Stimulated activated CD4-positive, alpha-beta T cell treated with anti-CD3 and anti-CD28 coated beads, Interleukin-4, amount 100 ng/mL, for 24 hours (primary cell): ENCODE measurements around the gene HNRNPA1L2.
"Not testable (repeated sequence)": the region's sequence is repeated elsewhere in the genome, so short reads cannot be mapped to it uniquely, and the experiment has no call there.

Source experiments
- DNase-seq: peaks from one replicate; pipeline ENCODE4 v3.0.0-alpha.2; 2020

HNRNPA1L2 gene

GRCh38 chr13:52642131-52642530 is at the start of gene HNRNPA1L2:
Gene HNRNPA1L2, plus strand, starts transcription at chr13:52642431. Its CDS starts 62 bp downstream, at chr13:52642493.
- no peak for DNase-seq

DNA sequence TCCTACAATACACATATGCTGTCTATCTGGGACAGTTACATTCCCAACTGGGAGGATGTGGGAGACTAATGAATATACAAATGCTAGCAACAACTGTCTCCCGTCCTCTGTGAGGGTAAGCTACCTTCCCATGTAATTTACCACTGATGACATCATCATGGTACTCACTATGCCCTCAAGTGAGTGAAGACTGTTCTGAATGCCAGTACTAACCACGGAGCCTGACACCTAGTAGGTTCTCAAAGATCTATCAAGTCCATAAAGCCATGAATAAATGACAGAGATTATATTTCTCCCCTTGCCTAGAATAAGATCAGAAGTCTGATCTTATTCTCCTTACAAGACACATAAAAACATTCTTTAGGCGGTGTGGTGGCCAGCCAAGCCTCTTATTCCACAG is 49.1 kb upstream of the HNRNPA1L2 start:
- DNase-seq = not testable (repeated sequence)

DNA sequence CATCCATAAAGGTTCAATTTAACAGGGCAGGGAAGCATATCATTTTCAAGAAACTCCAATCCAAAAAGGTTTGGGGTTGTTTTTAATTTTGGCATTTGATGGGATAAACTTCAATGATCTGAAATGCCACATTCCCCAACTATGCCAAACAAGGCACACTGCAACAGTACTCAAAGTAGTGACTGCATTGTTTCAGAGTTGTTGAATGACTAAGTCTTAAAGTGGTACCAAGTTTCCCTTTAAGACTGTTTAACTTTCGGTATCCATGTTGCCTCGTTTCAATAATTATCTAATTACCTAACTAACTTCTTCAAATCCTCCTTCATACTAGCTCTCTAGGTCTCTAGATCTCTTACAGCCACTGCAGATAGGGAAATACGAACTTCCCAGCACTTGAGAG is 48.4 kb upstream of the HNRNPA1L2 start:
- not testable (repeated sequence) for DNase-seq

- not testable (repeated sequence) for DNase-seq
Observed at GRCh38 chr13:52594295-52594694, 47.9 kb upstream of the HNRNPA1L2 start.

DNA sequence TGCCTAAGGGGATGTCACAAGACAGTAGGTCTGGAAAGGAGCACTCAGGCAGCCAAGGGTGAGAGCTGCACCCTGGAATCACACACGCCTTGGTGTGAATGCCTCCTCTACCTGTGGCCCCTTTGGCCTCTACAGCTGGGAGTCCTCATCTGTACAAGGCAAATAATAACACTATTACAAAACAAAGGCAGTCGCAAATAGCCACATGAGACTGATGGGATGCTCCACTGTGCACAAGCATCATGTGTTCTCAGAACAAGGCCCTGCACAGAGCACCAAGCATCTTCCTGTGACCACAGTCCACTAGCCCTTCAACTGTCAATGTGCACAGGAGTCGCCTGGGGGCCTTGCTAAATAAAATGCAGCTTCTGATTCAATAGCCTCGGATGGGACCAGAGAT is 44.6 kb upstream of the HNRNPA1L2 start:
- no peak for DNase-seq

DNA sequence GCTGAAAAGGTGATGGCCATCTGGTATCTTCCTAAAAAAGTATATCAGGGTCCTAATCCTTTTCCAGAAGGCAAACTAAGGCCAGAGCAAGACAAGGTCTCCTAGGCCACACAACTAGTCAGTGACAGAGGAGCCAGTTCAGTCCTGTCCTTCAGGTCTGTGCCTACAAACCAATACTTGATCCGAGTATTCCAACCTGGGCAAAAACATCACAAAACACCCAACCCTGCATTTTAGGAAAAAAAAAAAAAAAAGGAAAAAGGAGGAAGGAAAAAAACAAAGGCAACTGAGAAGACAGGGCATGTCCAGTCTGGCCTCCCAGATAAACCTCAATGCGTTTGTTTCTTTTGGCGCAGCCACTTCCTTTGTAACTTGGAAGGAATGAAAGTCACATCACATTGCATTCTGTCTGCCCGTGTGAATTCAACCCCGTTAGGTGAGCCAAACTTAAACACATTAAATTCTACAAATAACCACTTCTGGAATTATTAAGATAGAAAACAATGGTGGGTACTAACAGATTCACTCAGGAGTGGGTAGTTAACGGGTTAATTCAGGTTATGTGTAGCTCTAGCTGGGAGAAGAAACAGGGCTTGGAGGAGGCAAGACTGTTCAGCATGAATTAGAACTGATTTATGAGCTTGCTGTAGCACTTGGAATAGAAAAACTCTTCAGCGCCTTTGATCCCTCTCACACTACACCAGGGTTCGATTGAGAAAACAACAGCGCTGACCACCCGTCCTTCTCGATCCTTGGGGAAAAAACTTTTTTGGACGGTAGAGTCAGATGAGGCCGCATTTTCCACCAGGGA is 43.0 kb upstream of the HNRNPA1L2 start:
- DNase-seq = no peak

DNA sequence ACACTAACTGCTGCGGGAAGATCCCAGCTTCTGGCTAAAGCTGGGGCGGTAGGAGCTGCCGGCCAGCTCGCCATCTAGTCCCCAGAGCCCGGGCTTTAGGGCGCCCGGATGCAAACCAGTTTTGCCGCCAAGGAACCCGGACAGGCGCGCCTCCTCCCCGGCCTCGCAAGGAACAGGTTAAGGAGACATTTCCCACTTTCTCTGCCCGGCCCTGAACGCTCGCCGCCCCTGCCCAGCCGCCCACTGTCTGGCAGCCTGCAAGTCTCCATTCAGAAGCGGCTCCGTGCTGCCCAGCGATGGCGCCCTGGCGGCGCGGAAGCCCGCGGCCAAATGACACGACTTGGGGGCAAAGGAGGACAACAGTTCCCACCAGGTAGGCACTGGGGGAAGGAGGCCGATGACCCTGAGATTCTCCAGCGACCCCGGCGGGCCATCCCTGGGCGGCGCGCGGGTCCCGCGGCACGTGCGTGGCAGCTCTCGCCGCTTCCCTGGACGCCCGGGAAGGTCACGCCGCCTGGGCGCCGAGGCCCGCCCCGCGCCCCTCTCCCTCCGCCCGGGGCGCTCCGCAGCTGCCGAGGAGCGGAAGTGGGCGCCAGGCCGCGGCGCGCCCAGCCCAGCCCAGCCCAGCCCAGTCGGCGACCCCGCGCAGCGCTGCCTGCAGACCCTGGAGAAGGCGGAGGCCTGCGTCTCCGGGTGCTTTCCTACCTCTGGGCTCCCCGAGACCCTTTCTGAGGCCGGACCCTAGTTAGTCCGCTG is 42.2 kb upstream of the HNRNPA1L2 start:
- DNase-seq = no peak

- no peak for DNase-seq
Observed at GRCh38 chr13:52600666-52601065, 41.6 kb upstream of the HNRNPA1L2 start.

DNA sequence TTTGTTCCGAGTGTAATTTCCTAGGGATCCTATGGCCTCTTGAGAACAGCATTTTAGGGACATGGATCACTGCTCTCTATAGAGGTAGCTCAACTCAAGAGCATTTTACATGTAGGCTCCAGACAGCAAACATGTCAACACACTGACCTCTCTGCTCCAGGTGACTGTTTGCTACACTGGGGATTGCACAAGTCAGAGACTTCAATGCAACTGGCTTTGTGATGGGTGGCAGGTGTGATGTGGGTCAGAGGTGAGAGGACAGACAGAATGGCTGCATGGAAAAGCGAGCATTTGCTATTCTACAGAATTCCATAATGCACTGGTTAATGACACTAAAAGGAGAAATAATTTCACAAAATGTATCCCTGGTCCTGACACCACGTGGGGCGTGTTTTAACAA is 38.9 kb upstream of the HNRNPA1L2 start:
- not testable (repeated sequence) for DNase-seq

GRCh38 chr13:52606126-52606525 is 36.1 kb upstream of the HNRNPA1L2 start:
- not testable (repeated sequence) for DNase-seq

DNA sequence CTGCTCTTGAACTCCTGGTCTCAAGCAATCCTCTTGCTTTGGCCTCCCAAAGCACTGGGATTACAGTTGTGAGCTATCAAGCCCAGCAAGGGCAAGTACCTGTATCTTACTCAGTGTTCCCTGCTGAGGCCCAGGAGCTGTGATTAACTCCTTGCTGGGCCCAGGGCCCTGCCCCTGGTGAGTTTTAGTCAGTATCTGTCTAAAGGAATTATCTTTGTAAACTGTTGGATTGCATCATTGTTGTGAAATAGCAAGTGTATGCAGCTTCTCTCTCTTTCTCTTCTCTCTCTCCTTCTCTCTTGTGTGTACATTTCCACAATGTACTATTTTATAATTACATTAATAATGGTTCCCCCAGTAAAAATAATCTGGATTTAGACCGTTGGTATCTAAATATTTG is 35.4 kb upstream of the HNRNPA1L2 start:
- DNase-seq = not testable (repeated sequence)

GRCh38 chr13:52608184-52608583 is 34.0 kb upstream of the HNRNPA1L2 start:
- DNase-seq = not testable (repeated sequence)

- not testable (repeated sequence) for DNase-seq
Observed at GRCh38 chr13:52609013-52609606, 33.1 kb upstream of the HNRNPA1L2 start.

DNA sequence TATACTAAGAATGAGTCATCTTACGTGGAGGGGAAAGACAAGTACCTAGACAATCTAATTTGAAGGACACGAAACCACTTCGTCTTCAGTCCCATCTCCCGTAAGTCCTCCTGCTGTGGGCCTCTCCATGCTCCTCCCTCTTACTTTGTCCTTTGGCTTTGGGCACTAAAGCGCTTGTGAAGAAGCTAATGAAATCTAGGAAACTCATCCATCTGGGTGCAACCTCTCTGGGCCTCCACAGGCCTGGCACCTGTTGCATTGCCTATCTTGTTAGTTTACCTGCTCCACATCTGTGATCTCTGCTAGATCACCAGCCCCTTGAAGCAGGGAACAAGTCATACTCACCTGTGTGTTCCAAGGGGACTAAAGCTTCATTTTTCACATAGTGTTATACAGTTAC is 32.1 kb upstream of the HNRNPA1L2 start:
- DNase-seq = not testable (repeated sequence)

DNA sequence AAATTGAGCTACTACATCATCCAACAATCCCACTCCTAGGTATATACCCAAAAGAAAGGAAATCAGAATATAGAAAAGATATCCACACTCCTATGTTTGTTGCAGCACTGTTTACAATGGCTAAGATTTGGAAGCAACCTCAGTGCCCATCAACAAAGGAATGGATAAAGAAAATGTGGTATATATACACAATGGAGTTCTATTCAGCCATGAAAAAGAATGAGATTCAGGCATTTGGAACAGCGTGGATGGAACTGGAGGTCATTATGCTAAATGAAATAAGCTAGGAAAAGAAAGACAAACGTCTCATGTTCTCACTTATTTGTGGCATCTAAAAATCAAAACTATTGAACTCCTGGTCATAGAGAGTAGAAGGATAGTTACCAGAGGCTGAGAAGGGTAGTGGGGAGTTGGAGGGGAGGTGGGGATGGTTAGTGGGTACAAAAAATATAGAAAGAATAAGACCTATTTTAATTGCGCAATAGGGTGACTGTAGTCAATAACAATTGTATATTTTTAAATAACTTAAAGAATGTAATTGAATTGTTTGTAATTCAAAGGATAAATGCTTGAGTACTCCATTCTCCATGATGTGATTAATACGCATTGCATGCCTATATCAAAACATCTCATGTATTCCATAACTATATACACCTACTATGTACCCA is 27.0 kb upstream of the HNRNPA1L2 start:
- DNase-seq = no peak

DNA sequence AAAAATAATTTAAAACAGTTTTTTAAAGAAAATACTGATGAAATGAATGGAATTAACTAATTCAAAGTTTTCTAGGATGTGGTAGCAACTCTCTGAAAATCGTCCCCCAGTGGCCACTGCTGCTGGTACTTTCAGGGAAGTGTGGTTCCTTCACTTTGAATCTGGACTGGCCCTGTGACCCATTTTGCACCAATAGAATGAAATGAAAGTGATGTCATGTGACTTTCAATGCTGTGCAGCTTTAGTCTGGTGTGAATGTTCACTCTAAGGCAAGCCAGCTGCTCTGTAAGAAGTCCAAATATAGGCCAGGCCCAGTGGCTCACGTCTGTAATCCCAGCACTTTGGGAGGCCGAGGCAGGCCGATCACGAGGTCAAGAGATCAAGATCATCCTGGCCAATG is 26.4 kb upstream of the HNRNPA1L2 start:
- no peak for DNase-seq

DNA sequence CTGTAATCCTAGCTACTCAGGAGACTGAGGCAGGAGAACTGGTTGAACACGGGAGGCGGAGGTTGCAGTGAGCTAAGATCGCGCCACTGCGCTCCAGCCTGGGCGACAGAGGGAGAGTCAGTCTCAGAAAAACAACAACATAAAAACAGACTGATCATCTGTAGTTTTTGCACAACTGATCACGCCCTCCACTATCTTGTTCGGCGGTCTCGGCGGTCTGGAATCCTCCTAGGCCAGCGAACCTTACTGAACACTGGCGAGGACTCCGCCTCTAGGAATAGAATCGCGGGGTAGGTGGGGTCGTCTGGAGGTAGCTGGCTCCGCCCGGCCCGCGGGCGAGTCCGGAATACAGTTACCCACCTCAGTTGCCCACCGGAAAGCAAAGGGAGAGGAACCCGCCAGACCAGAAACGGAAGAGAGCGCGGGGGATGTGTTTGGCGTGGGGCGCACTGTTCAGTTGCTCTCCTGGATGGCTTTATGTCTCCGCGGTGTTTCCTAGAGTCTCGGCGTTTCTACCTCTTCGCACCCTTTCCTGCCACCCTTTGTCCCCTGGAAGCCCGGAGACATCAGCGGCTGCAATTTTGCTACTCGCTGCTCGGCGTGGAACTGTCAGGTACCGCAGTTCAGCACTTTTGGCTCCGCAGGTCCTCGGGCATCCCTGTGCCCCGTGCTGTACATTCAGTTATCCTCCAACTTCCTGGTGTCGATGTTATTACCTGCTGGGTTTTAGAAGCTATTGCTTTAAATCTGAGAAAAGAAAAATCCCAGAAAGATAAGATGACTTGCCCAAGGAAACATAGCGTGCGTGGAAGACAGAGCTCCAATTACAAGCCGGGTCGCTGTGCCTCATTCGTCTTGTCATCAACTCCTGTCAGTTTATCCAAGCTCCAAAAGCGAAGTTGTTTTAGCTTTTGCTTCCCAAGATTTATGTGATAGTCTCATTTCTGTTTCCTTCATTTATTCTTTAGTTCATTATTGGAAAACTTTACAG is 24.9 kb upstream of the HNRNPA1L2 start:
- peak; percentile 89 for DNase-seq

- DNase-seq = not testable (repeated sequence)
Observed at GRCh38 chr13:52631083-52631690, 11.0 kb upstream of the HNRNPA1L2 start.

- no peak for DNase-seq
Observed at GRCh38 chr13:52638666-52639328, 3.4 kb upstream of the HNRNPA1L2 start.

- DNase-seq = no peak
Observed at GRCh38 chr13:52644108-52644507, 1.9 kb downstream of the HNRNPA1L2 start.

GRCh38 chr13:52646967-52647366 is 4.7 kb downstream of the HNRNPA1L2 start:
- no peak for DNase-seq
